Tibial artery (tissue), 4 donors: ENCODE measurements around the gene ZSCAN30.

Experiments
- DNase-seq, 2 donors: peaks; one replicate each; pipeline ENCODE4 v3.0.0-alpha.2; 2019
- H3K27ac ChIP-seq, 2 donors: fragments of 200-600 bp; sonication (generic) in 1 of 2; 1 replicate in 1 of 2; 2 replicates in 1 of 2; pipeline ENCODE4 v1.5.1; 2018 to 2019; ENCODE audit warnings: mild to moderate bottlenecking in 1 of 2
- H3K27me3 ChIP-seq, 2 donors: fragments of 200-600 bp; sonication (generic) in 1 of 2; one replicate each; pipeline versions ENCODE4 v1.5.1 to v1.6.0; 2016 to 2019
- H3K36me3 ChIP-seq, 3 donors: fragments of 200-600 bp; sonication (generic) in 2 of 3; one replicate each; pipeline ENCODE4 v1.5.1; 2016 to 2019; ENCODE audit warnings: mild to moderate bottlenecking in 2 of 3
- H3K4me1 ChIP-seq, 4 donors: fragments of 200-600 bp; sonication (generic) in 2 of 4; 1 replicate in 3 of 4; 2 replicates in 1 of 4; pipeline ENCODE4 v1.5.1; 2016 to 2019
- H3K4me3 ChIP-seq, 2 donors: fragments of 200-600 bp; sonication (generic) in 1 of 2; 1 replicate in 1 of 2; 2 replicates in 1 of 2; pipeline ENCODE4 v1.5.1; 2018 to 2019; ENCODE audit warnings: mild to moderate bottlenecking in 2 of 2
- H3K9me3 ChIP-seq, 3 donors: fragments of 200-600 bp; sonication (generic) in 1 of 3; one replicate each; pipeline ENCODE4 v1.5.1; 2016 to 2019
- CTCF ChIP-seq, 2 experiments: fragments of 200-600 bp in 1 of 2; fragments of 450-650 bp in 1 of 2; IDR thresholded peaks; one replicate each; pipeline ENCODE4 v1.5.1; 2017 to 2019; ENCODE audit warnings: antibody characterized with exemption in 2 of 2, mild to moderate bottlenecking in 1 of 2, moderate library complexity in 1 of 2
- intact Hi-C: fragments of 100-400 bp; cut with DNase I; formaldehyde crosslinking; loops from one replicate; pipeline ENCODE4 v1.15.0; 2023; ENCODE audit warnings: low total_unique reads

ZSCAN30 gene

DNA sequence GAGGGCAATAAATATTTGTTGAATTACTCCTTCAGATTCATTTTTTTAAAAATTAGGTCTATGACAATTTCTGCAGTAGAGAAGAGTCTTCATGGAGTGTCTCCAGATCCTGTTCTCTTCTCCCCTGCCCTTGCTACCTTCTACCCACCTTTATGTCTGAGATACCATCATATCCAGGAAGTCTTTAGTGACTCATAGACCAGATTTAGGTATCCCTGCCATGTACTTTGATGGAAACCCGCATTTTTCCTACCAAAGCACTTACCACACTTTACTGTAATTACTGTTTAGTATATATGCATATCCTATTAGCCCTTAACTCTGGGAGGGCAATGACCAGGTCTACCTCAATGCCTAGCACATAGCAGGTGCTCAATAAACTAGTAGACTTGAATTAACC is 37.6 kb downstream of the ZSCAN30 start:
- no peak overlapping the region for H3K27ac ChIP-seq
- intact Hi-C loops, result no loop called here
- peaks cover 0 to 8% (median 0%) of the 10 kb centered on the region in 3 donors for H3K9me3 ChIP-seq
- no peak for DNase-seq
- H3K4me3 ChIP-seq, result no peak overlapping the region
- TF ChIP-seq CTCF (IDR thresholded peaks at IDR 0.05), result no peak
- no peaks in the 10 kb centered on the region for H3K27me3 ChIP-seq
- H3K4me1 ChIP-seq, result no peaks in the 10 kb centered on the region
- H3K36me3 ChIP-seq, result peaks cover 59 to 75% (median 73%) of the 10 kb centered on the region in 3 donors

DNA sequence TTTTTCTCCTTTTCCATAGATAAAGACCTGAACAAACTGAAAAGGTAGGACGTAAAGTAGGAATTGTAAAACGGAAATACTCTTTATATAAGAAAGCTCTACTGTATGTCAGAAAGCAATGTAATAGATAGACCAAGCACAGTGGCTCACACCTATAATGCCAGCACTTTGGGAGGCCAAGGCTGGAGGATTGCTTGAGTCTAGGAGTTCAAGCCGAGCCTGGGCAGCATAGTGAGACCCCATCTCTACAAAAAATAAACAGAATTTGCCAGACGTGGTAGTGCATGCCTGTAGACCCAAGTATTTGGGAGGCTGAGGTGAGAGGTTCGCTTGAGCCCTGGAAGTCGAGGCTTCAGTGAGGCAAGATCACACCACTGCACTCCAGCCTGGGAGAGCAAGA is 41.6 kb downstream of the ZSCAN30 start:
- Histone ChIP-seq H3K27ac (no peak overlapping the region), H3K9me3 (peaks cover 0 to 3% (median 0%) of the 10 kb centered on the region in 3 donors), H3K4me3 (no peak overlapping the region), H3K4me1 (peaks cover 0 to 5% (median 0%) of the 10 kb centered on the region in 4 donors), H3K36me3 (peaks cover 74 to 91% (median 83%) of the 10 kb centered on the region in 3 donors), H3K27me3 (no peaks in the 10 kb centered on the region)
- DNase-seq, result no peak
- TF ChIP-seq CTCF (IDR thresholded peaks at IDR 0.05), result no peak
- intact Hi-C loops, result no loop called here

DNA sequence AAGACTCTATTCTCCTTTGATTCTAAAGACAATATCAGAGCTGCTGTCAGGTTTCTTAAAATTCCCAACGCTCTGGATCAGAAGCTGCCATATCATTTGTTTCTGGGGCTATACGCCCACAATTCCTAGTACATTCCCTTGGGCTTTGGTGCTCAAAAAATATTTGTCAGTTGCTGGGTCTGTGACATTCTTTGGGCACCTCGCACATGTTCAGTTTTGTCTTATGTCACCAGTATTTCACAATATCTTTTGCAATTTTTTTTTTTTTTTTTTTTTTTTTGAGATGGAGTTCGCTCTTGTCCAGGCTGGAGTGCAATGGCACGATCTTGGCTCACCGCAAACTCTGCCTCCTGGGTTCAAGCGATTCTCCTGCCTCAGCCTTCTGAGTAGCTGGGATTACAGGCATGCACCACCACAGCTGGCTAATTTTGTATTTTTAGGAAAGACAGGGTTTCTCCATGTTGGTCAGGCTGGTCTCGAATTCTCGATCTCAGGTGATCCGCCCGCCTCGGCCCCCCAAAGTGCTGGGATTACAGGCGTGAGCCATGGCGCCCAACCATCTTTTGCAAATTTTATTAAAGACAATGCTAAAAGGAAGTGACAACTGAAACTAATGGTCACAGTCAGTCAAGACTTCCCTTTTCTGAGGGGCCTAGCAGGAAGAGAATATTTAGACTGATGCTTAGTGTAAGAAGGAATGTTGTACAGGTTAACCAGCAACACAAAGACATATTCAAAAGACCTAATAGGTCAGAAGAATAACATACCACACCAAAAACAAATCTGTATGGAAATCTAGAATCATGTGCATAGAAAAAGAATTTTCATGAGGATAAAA is 42.4 kb downstream of the ZSCAN30 start:
- Histone ChIP-seq H3K4me1 (peaks cover 0 to 12% (median under 1%) of the 10 kb centered on the region in 4 donors), H3K36me3 (peaks cover 74 to 91% (median 82%) of the 10 kb centered on the region in 3 donors), H3K27ac (no peak overlapping the region), H3K27me3 (no peaks in the 10 kb centered on the region), H3K4me3 (no peak overlapping the region), H3K9me3 (no peaks in the 10 kb centered on the region)
- intact Hi-C loops, result no loop called here
- TF ChIP-seq CTCF (IDR thresholded peaks at IDR 0.05), result no peak
- no peak for DNase-seq

GRCh38 chr18:35246831-35247230 is 43.2 kb downstream of the ZSCAN30 start:
- peaks cover 0 to 18% (median 8%) of the 10 kb centered on the region in 4 donors for H3K4me1 ChIP-seq
- no peak for TF ChIP-seq CTCF (IDR thresholded peaks at IDR 0.05)
- no peak overlapping the region for H3K4me3 ChIP-seq
- no peaks in the 10 kb centered on the region for H3K9me3 ChIP-seq
- intact Hi-C loops, result no loop called here
- no peak for DNase-seq
- peaks cover 73 to 86% (median 77%) of the 10 kb centered on the region in 3 donors for H3K36me3 ChIP-seq
- H3K27ac ChIP-seq, result no peak overlapping the region
- no peaks in the 10 kb centered on the region for H3K27me3 ChIP-seq

GRCh38 chr18:35245719-35246317 is 44.2 kb downstream of the ZSCAN30 start:
- TF ChIP-seq CTCF (IDR thresholded peaks at IDR 0.05), result no peak
- intact Hi-C loops, result no loop called here
- DNase-seq, result no peak
- H3K27me3 ChIP-seq, result no peaks in the 10 kb centered on the region
- no peak overlapping the region for H3K4me3 ChIP-seq
- no peak overlapping the region for H3K27ac ChIP-seq
- H3K4me1 ChIP-seq, result peaks cover 0 to 22% (median 11%) of the 10 kb centered on the region in 4 donors
- H3K36me3 ChIP-seq, result peaks cover 69 to 78% (median 71%) of the 10 kb centered on the region in 3 donors
- H3K9me3 ChIP-seq, result no peaks in the 10 kb centered on the region
